GDM1 (cell line): ENCODE results near the gene MFF.
A peak's percentile ranks its signal among the peaks of the same experiment; 100 is the strongest.
"Not testable (repeated sequence)": the region's sequence is repeated elsewhere in the genome, so short reads cannot be mapped to it uniquely, and the experiment has no call there.

Experiments
- DNase-seq: peaks from one replicate; lab custom pipeline; 2025; lab: John Stamatoyannopoulos, UW

The MFF gene

GRCh38 chr2:227337442-227337841 lies 12.4 kb downstream of the MFF start:
- no peak for DNase-seq

- no peak for DNase-seq
These were observed 14.1 kb downstream of the MFF start for GRCh38 chr2:227339098-227339599.

GRCh38 chr2:227340106-227340505 lies 15.1 kb downstream of the MFF start:
- no peak for DNase-seq

GRCh38 chr2:227341553-227341952 lies 16.5 kb downstream of the MFF start:
- no peak for DNase-seq

GRCh38 chr2:227344231-227344630 lies 19.2 kb downstream of the MFF start:
- no peak for DNase-seq

- DNase-seq: no peak
These were observed 22.1 kb downstream of the MFF start for GRCh38 chr2:227347117-227347516.

- no peak for DNase-seq
These were observed 23.3 kb downstream of the MFF start for GRCh38 chr2:227348324-227348723.

GRCh38 chr2:227349989-227350612 lies 25.1 kb downstream of the MFF start:
- DNase-seq: no peak

GRCh38 chr2:227351639-227352038 lies 26.6 kb downstream of the MFF start:
- DNase-seq: no peak

GRCh38 chr2:227360351-227360750 lies 35.3 kb downstream of the MFF start:
- DNase-seq: no peak

GRCh38 chr2:227363756-227364155 lies 38.7 kb downstream of the MFF start:
- no peak for DNase-seq

GRCh38 chr2:227364585-227365263 lies 39.7 kb downstream of the MFF start:
- not testable (repeated sequence) for DNase-seq

GRCh38 chr2:227365833-227366232 lies 40.8 kb downstream of the MFF start:
- DNase-seq: no peak

GRCh38 chr2:227366769-227367426 lies 41.8 kb downstream of the MFF start:
- no peak for DNase-seq

GRCh38 chr2:227367427-227367795 lies 42.4 kb downstream of the MFF start:
- no peak for DNase-seq

GRCh38 chr2:227368574-227368973 lies 43.5 kb downstream of the MFF start:
- DNase-seq: peak; percentile 20

- DNase-seq: no peak
These were observed 45.0 kb downstream of the MFF start for GRCh38 chr2:227370092-227370491.

GRCh38 chr2:227370791-227371312 lies 45.8 kb downstream of the MFF start:
- DNase-seq: no peak

GRCh38 chr2:227373389-227373788 lies 48.3 kb downstream of the MFF start:
- no peak for DNase-seq

- DNase-seq: no peak
These were observed 49.1 kb downstream of the MFF start for GRCh38 chr2:227374158-227374557.

- no peak for DNase-seq
These were observed 51.8 kb downstream of the MFF start for GRCh38 chr2:227376656-227377396.
